GM12891 (cell line): ENCODE measurements around the gene KRT5.

Experiments used
- POLR2A ChIP-seq: IDR thresholded peaks from 2 replicates; pipeline ENCODE4 v1.6.1; 2011; ENCODE audit warnings: low read depth, low read length, control low read depth
- POLR2AphosphoS5 ChIP-seq: IDR thresholded peaks from 2 replicates; pipeline ENCODE4 v1.6.1; 2011; ENCODE audit warnings: low read depth, low read length, control low read depth
- SPI1 ChIP-seq: IDR thresholded peaks from 2 replicates; pipeline ENCODE4 v1.6.1; 2011; ENCODE audit warnings: low read depth, low read length, control low read depth
- TAF1 ChIP-seq: IDR thresholded peaks from 2 replicates; pipeline ENCODE4 v1.6.1; 2011; ENCODE audit warnings: low read depth, low read length, control low read depth

DNA sequence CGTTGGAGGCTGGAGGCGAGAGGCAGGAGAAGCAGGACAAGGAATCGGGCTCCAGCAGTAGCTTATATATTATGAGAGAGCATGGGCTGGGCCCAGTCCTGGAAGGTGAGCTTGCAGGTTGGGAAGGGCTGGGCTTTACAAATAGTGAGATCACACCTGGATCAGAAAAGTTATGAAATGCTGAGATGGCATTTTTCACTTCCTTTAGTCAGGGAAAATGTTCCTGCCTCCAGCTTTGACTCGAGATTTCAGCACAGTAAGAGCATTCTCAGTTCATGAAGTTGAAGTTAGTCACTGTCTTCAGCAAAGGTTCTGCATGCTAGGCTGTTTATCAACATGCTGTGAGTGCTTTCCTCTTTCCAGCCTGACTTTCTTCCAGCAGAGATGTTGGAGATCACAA lies 46.4 kb downstream of the KRT5 start, which contains the start of gene KRT6C:
- TF ChIP-seq POLR2A (no peak), POLR2AphosphoS5 (no peak), TAF1 (no peak), SPI1 (no peak)
